ENCODE measurements around the gene MAPK6.
A peak's percentile ranks its signal among the peaks of the same experiment; 100 is the strongest.
"Not testable (repeated sequence)": the region's sequence is repeated elsewhere in the genome, so short reads cannot be mapped to it uniquely, and the experiment has no call there.

The MAPK6 gene

DNA sequence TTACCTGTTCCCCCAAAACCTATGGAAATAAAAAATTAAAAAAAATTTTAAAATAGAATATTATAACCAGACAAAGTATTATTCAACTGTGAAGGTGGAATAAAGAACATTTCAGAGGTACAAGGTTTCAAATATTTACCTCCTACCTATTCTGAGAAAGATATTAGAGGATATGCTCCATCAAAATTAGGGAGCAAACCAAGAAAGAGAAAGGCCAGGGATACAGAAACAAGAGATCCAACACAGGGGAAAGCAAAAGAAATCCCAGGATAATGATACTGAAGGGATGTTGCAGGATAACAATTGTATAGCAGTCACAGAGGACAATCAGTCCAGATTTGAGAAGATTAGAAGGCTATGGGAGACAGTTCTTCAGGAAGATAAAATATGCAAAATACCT is 71.2 kb downstream of the MAPK6 start:
- Histone ChIP-seq H3K9me3 (ENCODE audit: control insufficient read depth, low read length) (peaks cover 13% of the 10 kb centered on the region), H3K9ac (ENCODE audit: low read length) (no peak overlapping the region), H3K4me1 (ENCODE audit: control insufficient read depth, insufficient read depth, low read length) (peaks cover 30% of the 10 kb centered on the region), H3K4me3 (ENCODE audit: low read length) (no peak overlapping the region), H3K36me3 (ENCODE audit: control insufficient read depth, insufficient read depth, low read length, severe bottlenecking) (no peaks in the 10 kb centered on the region), H3K27me3 (replicated peaks; ENCODE audit: control insufficient read depth, insufficient read depth, low read length) (no peaks in the 10 kb centered on the region)
- DNase-seq (ENCODE audit: low read depth) = no peak

DNA sequence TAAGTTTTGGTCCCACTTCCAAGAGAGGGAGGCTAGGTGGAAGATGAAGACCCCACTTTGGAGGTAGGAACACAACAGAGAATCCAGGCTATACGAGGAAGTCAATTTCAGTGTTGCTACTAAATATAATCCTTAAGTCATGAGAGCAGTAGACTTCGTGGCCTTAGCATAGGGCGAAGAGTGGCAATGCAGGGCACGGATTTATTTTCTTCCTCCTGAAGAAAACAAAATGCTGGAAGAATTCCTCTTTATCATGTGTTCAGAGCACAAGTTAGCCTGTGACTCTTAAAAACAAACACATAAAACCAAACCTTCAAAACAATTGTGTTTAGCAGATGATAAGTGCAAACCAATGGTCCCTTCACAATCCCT is 74.1 kb downstream of the MAPK6 start:
- Histone ChIP-seq H3K9me3 (ENCODE audit: control insufficient read depth, low read length) (no peaks in the 10 kb centered on the region), H3K36me3 (ENCODE audit: control insufficient read depth, insufficient read depth, low read length, severe bottlenecking) (no peaks in the 10 kb centered on the region), H3K4me1 (ENCODE audit: control insufficient read depth, insufficient read depth, low read length) (peaks cover 46% of the 10 kb centered on the region), H3K4me3 (ENCODE audit: low read length) (no peak overlapping the region), H3K9ac (ENCODE audit: low read length) (peak overlapping the region; percentile 8), H3K27me3 (replicated peaks; ENCODE audit: control insufficient read depth, insufficient read depth, low read length) (no peaks in the 10 kb centered on the region)
- no peak for DNase-seq (ENCODE audit: low read depth)

DNA sequence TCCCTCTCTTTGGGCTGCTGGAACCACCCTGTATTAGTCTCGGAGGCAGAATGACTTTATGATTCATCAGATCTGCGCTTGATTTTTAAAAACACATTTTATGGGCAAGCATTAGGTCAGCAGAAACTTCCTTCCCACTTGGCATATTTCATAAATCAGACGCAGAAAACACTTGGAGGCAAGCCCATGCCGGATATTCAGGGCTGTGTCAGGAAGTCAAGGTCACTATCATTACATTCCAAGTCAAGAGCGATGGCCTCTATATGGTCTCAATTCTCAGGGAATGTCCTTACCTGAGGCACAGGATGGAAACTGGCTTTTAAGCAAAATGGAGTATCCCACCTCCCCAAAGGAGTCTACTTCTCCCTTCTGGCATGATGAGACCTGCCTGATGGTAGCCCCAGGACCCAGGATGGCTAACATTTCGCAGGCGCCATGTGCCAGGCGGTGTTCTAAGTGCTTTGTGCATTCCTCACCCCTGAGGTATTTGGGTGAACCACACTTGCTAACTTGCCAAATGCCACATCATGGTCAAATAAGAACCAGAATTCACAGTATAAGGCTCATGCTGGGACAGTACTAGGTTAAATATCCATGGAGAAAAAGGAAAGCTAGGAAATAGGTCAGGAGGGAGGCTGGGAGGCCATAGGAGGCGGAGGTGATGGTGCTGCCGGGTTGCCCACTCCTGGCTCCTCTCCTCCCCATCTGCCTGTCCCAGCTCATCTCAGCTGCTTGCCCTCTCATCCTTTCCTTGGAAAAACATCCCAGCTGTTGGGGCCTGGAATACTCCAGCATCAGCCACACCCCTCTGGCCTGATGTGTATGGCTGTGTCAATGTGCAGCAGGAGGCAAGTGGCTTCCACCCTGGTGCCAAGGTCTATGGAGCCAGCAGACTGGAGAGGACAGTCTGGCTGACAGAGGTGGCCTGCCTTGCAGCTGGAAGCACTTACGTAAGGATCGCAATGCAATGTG is 74.8 kb downstream of the MAPK6 start:
- peak; percentile 81 for DNase-seq (ENCODE audit: low read depth)
- no peaks in the 10 kb centered on the region for H3K9me3 ChIP-seq (ENCODE audit: control insufficient read depth, low read length)
- H3K27me3 ChIP-seq (replicated peaks; ENCODE audit: control insufficient read depth, insufficient read depth, low read length) = no peaks in the 10 kb centered on the region
- peaks cover 46% of the 10 kb centered on the region for H3K4me1 ChIP-seq (ENCODE audit: control insufficient read depth, insufficient read depth, low read length)
- peak overlapping the region; percentile 7 for H3K4me3 ChIP-seq (ENCODE audit: low read length)
- no peaks in the 10 kb centered on the region for H3K36me3 ChIP-seq (ENCODE audit: control insufficient read depth, insufficient read depth, low read length, severe bottlenecking)
- peak overlapping the region; percentile 23 for H3K9ac ChIP-seq (ENCODE audit: low read length)

GRCh38 chr15:52094811-52095584 is 76.0 kb downstream of the MAPK6 start:
- H3K9me3 ChIP-seq (ENCODE audit: control insufficient read depth, low read length) = no peaks in the 10 kb centered on the region
- H3K4me1 ChIP-seq (ENCODE audit: control insufficient read depth, insufficient read depth, low read length) = peaks cover 46% of the 10 kb centered on the region
- no peak overlapping the region for H3K4me3 ChIP-seq (ENCODE audit: low read length)
- H3K36me3 ChIP-seq (ENCODE audit: control insufficient read depth, insufficient read depth, low read length, severe bottlenecking) = no peaks in the 10 kb centered on the region
- no peaks in the 10 kb centered on the region for H3K27me3 ChIP-seq (replicated peaks; ENCODE audit: control insufficient read depth, insufficient read depth, low read length)
- no peak for DNase-seq (ENCODE audit: low read depth)
- peak overlapping the region; percentile 9 for H3K9ac ChIP-seq (ENCODE audit: low read length)

DNA sequence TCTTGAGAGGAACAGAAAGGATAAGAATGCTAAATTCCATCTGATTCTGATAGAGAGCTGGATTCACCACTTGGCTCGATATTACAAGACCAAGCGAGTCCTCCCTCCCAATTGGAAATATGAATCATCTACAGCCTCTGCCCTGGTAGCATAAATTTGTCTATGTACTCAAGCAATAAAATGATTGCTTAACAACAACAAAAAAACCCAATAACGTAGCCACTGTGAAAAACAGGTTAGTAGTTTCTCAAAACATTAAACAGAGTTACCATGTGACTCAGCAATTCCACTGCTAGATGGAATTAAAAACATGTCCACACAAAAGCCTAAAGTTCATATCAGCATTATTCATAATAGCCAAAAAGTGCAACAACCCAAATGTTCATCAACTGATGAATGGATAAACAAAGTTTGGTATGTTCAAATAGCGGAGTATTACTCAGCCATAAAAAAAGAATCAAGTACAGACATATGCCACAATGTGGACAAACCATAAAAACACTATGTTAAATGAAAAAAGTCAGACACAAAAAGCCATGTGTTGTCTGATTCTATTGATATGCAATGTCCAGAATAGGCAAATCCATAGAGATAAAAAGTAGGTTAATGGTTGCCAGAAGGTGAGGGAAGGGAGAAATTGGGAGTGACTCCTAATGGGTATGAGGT is 76.7 kb downstream of the MAPK6 start:
- H3K36me3 ChIP-seq (ENCODE audit: control insufficient read depth, insufficient read depth, low read length, severe bottlenecking) = no peaks in the 10 kb centered on the region
- no peaks in the 10 kb centered on the region for H3K9me3 ChIP-seq (ENCODE audit: control insufficient read depth, low read length)
- H3K27me3 ChIP-seq (replicated peaks; ENCODE audit: control insufficient read depth, insufficient read depth, low read length) = no peaks in the 10 kb centered on the region
- peak; percentile 93 for DNase-seq (ENCODE audit: low read depth)
- no peak overlapping the region for H3K4me3 ChIP-seq (ENCODE audit: low read length)
- H3K4me1 ChIP-seq (ENCODE audit: control insufficient read depth, insufficient read depth, low read length) = peaks cover 46% of the 10 kb centered on the region
- H3K9ac ChIP-seq (ENCODE audit: low read length) = peak overlapping the region; percentile 22

DNA sequence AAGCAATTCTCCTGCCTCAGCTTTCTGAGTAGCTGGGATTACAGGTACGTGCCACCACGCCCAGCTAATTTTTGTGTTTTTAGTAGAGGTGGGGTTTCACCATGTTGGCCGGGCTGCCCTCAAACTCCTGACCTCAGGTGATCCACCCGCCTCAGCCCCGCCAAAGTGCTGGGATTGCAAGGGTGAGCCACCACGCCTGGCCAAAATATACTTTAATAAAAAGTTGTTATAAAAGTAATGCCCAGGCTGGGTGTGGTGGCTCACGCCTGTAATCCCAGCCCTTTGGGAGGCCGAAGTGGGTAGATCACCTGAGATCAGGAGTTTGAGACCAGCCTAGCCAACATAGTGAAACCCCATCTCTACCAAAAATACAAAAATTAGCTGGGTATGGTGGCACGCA is 77.5 kb downstream of the MAPK6 start:
- H3K4me3 ChIP-seq (ENCODE audit: low read length); H3K9ac ChIP-seq (ENCODE audit: low read length); H3K9me3 ChIP-seq (ENCODE audit: control insufficient read depth, low read length); H3K36me3 ChIP-seq (ENCODE audit: control insufficient read depth, insufficient read depth, low read length, severe bottlenecking); H3K27me3 ChIP-seq (replicated peaks; ENCODE audit: control insufficient read depth, insufficient read depth, low read length); DNase-seq (ENCODE audit: low read depth): not testable (repeated sequence)
- H3K4me1 ChIP-seq (ENCODE audit: control insufficient read depth, insufficient read depth, low read length) = peaks cover 42% of the 10 kb centered on the region

DNA sequence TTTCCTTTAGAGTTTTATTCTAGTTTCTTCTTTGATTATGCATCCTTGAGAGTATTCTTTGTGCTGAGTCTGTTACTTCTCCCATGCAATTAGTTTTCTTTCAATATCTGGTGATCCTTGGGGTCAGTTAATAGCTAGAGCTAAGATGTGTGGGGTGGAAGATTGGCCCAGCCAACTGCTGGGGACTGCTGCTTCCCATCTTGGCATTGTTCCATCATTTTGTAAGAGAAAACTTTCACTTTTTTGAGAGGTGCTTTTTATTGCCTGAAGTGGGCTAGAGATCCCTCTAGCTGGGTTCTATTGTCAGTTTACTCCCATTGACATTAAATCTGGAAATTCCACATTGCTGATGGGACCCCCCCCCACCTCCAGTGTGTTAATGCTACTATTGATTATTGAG is 78.2 kb downstream of the MAPK6 start:
- H3K27me3 ChIP-seq (replicated peaks; ENCODE audit: control insufficient read depth, insufficient read depth, low read length) = no peaks in the 10 kb centered on the region
- peak; percentile 40 for DNase-seq (ENCODE audit: low read depth)
- H3K9ac ChIP-seq (ENCODE audit: low read length) = no peak overlapping the region
- peaks cover 42% of the 10 kb centered on the region for H3K4me1 ChIP-seq (ENCODE audit: control insufficient read depth, insufficient read depth, low read length)
- H3K9me3 ChIP-seq (ENCODE audit: control insufficient read depth, low read length) = no peaks in the 10 kb centered on the region
- no peak overlapping the region for H3K4me3 ChIP-seq (ENCODE audit: low read length)
- H3K36me3 ChIP-seq (ENCODE audit: control insufficient read depth, insufficient read depth, low read length, severe bottlenecking) = no peaks in the 10 kb centered on the region

GRCh38 chr15:52098323-52098722 is 79.3 kb downstream of the MAPK6 start:
- no peak overlapping the region for H3K9ac ChIP-seq (ENCODE audit: low read length)
- DNase-seq (ENCODE audit: low read depth) = peak; percentile 51
- H3K9me3 ChIP-seq (ENCODE audit: control insufficient read depth, low read length) = no peaks in the 10 kb centered on the region
- peaks cover 45% of the 10 kb centered on the region for H3K4me1 ChIP-seq (ENCODE audit: control insufficient read depth, insufficient read depth, low read length)
- H3K4me3 ChIP-seq (ENCODE audit: low read length) = no peak overlapping the region
- no peaks in the 10 kb centered on the region for H3K36me3 ChIP-seq (ENCODE audit: control insufficient read depth, insufficient read depth, low read length, severe bottlenecking)
- H3K27me3 ChIP-seq (replicated peaks; ENCODE audit: control insufficient read depth, insufficient read depth, low read length) = no peaks in the 10 kb centered on the region

GRCh38 chr15:52099651-52100272 is 80.7 kb downstream of the MAPK6 start:
- Histone ChIP-seq H3K9ac (ENCODE audit: low read length) (no peak overlapping the region), H3K9me3 (ENCODE audit: control insufficient read depth, low read length) (no peaks in the 10 kb centered on the region), H3K4me3 (ENCODE audit: low read length) (no peak overlapping the region), H3K4me1 (ENCODE audit: control insufficient read depth, insufficient read depth, low read length) (peaks cover 43% of the 10 kb centered on the region), H3K36me3 (ENCODE audit: control insufficient read depth, insufficient read depth, low read length, severe bottlenecking) (no peaks in the 10 kb centered on the region), H3K27me3 (replicated peaks; ENCODE audit: control insufficient read depth, insufficient read depth, low read length) (no peaks in the 10 kb centered on the region)
- DNase-seq (ENCODE audit: low read depth) = no peak

DNA sequence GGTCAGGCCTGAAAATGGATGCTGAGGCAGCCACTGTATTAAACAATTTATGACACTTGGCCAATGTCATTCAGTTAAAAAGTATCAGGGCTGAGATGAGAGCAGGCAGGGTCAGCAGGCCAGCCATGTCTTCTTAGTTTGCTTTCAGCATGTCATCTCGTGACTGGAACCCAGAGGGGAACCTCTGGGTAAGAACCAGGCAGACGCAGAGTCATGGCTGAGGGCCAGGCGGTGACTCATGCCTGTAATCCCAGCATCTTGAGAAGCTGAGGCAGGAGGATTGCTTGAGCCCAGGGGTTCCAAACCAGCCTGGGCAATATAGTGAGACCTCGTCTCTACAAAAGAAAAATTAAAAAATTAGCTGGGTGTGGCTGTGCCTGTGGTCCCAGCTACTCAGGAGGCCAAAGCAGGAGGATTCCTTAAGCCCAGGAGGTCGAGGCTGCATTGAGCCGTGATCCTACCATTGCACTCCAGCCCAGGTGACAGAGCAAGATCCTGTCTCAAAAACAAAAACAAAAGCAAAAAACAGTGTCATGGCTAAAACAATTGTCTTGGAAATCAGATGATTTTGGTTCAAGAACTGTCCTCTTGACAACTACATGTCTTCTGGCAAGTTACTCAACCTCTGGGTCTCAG is 81.9 kb downstream of the MAPK6 start:
- no peaks in the 10 kb centered on the region for H3K27me3 ChIP-seq (replicated peaks; ENCODE audit: control insufficient read depth, insufficient read depth, low read length)
- H3K4me1 ChIP-seq (ENCODE audit: control insufficient read depth, insufficient read depth, low read length) = peaks cover 31% of the 10 kb centered on the region
- no peaks in the 10 kb centered on the region for H3K9me3 ChIP-seq (ENCODE audit: control insufficient read depth, low read length)
- DNase-seq (ENCODE audit: low read depth) = peak; percentile 87
- no peak overlapping the region for H3K4me3 ChIP-seq (ENCODE audit: low read length)
- no peaks in the 10 kb centered on the region for H3K36me3 ChIP-seq (ENCODE audit: control insufficient read depth, insufficient read depth, low read length, severe bottlenecking)
- no peak overlapping the region for H3K9ac ChIP-seq (ENCODE audit: low read length)

All from adipocyte (in vitro differentiated cells).